Astrocyte of the cerebellum (primary cell): Measurements from ENCODE around the gene WDR43.
A peak's percentile ranks its signal among the peaks of the same experiment; 100 is the strongest.

Experiments used
- DNase-seq: peaks from one replicate; pipeline ENCODE4 v3.0.0-alpha.2; 2011; ENCODE audit warnings: low read depth
- H3K4me3 ChIP-seq: 2 replicates; pipeline ENCODE4 v1.5.1; 2011; ENCODE audit warnings: mild to moderate bottlenecking, low read depth, low read length, moderate library complexity
- in situ Hi-C: cut with HindIII; loops from 2 replicates; pipeline ENCODE4 v1.10.0; 2017; ENCODE audit warnings: low sequenced_read_pairs
- TF ChIP-seq, protein P1 (sequence below): IDR thresholded peaks from 2 replicates; pipeline ENCODE4 v1.5.1; 2012; ENCODE audit warnings: low read length, low read depth, moderate library complexity, mild to moderate bottlenecking; ENCODE audit errors: missing control alignments

WDR43 gene

DNA sequence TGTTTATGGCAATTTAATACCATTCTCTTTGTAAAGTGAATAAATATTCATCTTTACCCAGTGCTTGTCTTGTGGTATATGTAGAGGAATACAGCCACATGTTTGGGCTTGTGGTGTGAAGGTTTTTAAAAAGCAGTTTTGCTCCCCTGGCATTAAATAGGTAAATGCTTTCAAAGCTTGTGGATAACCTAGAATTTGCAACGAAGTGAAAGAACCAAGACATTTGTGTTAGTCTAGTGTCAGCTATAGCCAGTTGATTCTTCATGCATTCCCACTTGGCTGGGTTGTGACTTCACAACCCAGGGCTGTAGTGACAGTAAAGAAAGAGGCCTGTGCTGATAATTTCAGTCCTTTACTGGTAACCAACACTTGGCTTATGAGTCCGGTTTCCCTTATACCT lies 53.7 kb downstream of the WDR43 start:
- in situ Hi-C loops: no loop called here
- no peak for DNase-seq
- H3K4me3 ChIP-seq: no peak overlapping the region
- TF ChIP-seq, protein P1, sequence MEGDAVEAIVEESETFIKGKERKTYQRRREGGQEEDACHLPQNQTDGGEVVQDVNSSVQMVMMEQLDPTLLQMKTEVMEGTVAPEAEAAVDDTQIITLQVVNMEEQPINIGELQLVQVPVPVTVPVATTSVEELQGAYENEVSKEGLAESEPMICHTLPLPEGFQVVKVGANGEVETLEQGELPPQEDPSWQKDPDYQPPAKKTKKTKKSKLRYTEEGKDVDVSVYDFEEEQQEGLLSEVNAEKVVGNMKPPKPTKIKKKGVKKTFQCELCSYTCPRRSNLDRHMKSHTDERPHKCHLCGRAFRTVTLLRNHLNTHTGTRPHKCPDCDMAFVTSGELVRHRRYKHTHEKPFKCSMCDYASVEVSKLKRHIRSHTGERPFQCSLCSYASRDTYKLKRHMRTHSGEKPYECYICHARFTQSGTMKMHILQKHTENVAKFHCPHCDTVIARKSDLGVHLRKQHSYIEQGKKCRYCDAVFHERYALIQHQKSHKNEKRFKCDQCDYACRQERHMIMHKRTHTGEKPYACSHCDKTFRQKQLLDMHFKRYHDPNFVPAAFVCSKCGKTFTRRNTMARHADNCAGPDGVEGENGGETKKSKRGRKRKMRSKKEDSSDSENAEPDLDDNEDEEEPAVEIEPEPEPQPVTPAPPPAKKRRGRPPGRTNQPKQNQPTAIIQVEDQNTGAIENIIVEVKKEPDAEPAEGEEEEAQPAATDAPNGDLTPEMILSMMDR: no peak

DNA sequence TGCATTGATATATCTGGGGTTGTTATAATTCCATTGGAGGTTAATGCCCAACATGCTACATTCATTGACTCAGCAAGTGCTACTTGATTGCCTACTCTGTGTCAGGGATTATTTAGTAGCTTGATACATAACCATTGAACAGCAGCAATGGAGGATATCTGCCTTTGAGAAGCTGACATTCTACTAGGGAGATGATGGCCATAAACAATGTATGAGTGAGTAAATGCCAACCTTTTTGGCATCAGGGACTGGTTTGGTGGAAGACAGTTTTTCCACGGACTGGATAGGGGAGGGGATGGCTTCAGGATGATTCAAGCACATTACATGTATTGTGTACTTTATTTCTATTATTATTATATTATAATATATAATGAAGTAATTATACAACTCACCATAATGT lies 54.7 kb downstream of the WDR43 start:
- no peak for DNase-seq
- no peak overlapping the region for H3K4me3 ChIP-seq

GRCh38 chr2:28949617-28950305 lies 55.3 kb downstream of the WDR43 start:
- DNase-seq: no peak
- in situ Hi-C loops: loop anchor here (10.0 kb wide), 1 partner anchor 245 kb away; no protein-coding TSS in a partner anchor
- H3K4me3 ChIP-seq: no peak overlapping the region
- TF ChIP-seq, protein P1: no peak

More for the DNA sequence above, 54.7 kb downstream of the WDR43 start:
- TF ChIP-seq, protein P1: no peak
- in situ Hi-C loops: no loop called here

GRCh38 chr2:28950941-28951630 lies 56.6 kb downstream of the WDR43 start:
- TF ChIP-seq, protein P1: no peak
- in situ Hi-C loops: loop anchor here (10.0 kb wide), 1 partner anchor 244 kb away; no protein-coding TSS in a partner anchor
- no peak for DNase-seq
- no peak overlapping the region for H3K4me3 ChIP-seq

GRCh38 chr2:28951910-28952835 lies 57.7 kb downstream of the WDR43 start:
- no peak overlapping the region for H3K4me3 ChIP-seq
- TF ChIP-seq, protein P1: no peak
- in situ Hi-C loops: loop anchor here (10.0 kb wide), 1 partner anchor 243 kb away; no protein-coding TSS in a partner anchor
- DNase-seq: no peak

- H3K4me3 ChIP-seq: no peak overlapping the region
- no peak for DNase-seq
- in situ Hi-C loops: loop anchor here (10.0 kb wide), 1 partner anchor 242 kb away; no protein-coding TSS in a partner anchor
- TF ChIP-seq, protein P1: peak; percentile 3
Observed at GRCh38 chr2:28952836-28953211, 58.4 kb downstream of the WDR43 start.
